NCI-H2081 treated with DMSO at 0.1 percent for 48 hours (cell line): ENCODE data around the gene COL23A1.
"Not testable (repeated sequence)": the region's sequence is repeated elsewhere in the genome, so short reads cannot be mapped to it uniquely, and the experiment has no call there.

Source experiments
- DNase-seq: peaks from one replicate; lab custom pipeline; 2025; lab: John Stamatoyannopoulos, UW

COL23A1 gene

GRCh38 chr5:178588769-178589168 lies 1.4 kb downstream of the COL23A1 start:
- DNase-seq = no peak

DNA sequence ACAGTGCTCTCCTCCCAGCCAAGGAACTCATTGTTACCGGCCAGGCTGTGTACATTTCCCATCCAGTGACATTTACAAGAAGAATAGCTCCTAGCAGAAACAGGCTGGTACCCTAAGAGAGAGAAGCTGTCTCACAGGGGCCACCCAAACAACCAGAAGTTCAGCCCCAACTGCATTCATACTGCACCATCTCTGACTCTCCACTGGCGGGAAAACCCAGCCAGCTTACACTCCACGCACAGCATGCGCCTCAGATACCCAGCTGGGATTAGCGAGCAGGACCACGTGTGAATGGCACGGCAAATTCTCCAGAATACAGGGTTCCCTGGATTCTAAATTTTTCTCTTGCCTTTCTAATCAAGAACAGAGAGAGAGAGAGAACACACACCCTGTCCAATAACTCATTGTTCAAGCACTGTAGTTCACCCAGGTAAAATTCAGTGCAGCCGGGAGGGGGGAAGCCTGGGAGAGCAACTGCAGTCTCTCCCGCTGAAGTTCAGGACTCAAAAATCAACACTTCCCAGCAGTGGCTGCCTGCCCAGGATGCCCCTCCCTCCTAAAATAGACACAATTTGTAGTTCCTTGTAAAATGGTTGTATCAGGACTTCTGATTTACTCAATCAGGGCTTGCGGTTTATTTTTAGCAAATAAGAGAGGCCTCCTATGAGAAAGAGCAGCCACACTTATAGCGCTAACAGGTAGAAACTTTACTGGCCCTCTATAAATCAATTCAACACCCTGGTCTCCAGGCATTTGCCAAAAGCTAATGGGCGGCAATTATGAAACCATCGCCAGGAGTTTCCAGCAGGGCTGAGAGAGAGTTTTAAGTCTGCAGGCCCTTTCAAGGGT lies 2.2 kb downstream of the COL23A1 start:
- DNase-seq = no peak

- DNase-seq = no peak
These were observed 3.8 kb downstream of the COL23A1 start for GRCh38 chr5:178586396-178586795.

- DNase-seq = not testable (repeated sequence)
These were observed 4.8 kb downstream of the COL23A1 start for GRCh38 chr5:178585421-178585820.

DNA sequence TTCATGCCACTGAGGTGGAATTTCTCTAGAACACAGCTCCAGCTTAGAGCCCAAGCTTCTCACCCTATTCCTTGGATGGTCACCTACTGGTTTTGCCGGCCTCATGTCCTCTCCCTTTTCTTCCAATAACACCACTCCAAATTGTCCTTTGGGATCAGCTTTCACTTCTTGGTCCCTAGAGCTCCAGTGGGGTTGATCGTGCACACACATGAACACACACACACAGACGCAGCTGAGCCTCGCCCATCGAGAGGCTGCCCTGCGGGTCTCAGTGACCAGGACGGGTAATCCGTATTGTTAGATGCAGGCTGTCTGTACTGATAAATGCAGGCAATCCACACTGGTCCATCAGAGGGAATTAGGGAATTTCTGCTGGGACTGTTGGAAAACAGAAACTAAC lies 6.9 kb downstream of the COL23A1 start:
- no peak for DNase-seq

DNA sequence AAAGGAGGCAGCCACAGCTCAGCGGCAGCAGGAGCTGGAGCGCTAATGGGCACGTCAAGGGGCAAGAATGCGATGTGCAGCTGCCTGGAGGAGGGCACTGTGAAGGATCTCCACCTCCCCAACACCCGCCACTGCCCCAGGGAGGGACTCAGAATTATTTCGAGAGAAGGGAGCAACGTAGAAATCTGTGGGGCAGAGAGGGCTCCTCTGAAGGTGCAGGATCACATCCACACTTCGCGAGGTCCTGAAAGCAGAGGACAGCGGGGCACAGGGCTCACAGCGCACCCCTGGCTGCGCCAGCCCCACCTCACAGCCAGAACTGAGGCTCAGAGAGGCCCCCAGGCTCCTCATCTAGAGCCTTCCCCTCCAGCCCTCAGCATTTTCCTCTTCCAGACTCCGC lies 7.9 kb downstream of the COL23A1 start:
- DNase-seq = no peak

DNA sequence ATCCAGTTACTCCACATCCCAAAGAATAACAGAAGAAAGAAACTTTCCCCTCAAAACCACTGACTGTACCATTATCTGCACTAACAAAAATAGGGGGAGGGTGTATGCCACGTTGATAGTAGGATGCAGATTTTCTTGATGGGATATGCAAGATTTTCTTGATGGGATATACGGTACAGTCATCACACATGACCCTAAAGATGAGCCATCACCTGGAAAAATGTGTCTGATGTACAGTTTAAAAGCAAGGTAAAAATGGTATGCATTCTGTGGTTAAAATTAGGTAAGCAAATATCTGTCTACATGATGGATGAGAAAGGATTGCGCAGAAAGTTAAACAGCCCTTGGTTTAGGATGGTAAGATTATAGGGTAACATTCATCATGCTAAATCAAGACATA lies 8.6 kb downstream of the COL23A1 start:
- DNase-seq = no peak

GRCh38 chr5:178580271-178580955 lies 9.8 kb downstream of the COL23A1 start:
- DNase-seq = no peak

GRCh38 chr5:178577944-178578343 lies 12.2 kb downstream of the COL23A1 start:
- DNase-seq = no peak

DNA sequence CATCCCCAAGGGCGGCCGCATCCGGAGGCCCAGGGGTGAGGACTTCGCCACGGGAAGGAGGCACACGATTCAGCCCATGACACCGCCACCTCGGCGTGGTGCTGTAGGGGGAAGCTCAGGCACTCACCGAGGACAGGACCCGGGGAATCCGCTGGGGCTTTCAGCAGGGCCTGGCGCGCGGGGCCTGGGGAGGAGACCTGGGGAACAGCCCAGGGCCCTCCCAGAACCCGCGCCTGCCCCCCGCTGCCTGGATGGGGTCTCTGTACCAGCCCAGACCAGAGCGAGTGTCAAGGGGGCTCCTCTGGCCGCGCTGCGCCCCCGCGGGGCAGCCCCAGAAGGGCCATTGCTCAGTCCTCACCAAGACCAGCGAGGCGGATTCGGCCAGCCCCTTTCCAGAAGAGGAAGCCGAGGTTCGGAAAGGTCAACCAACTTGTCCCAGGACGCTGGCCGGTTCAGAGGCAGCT lies 12.8 kb downstream of the COL23A1 start:
- DNase-seq = no peak

- no peak for DNase-seq
These were observed 13.4 kb downstream of the COL23A1 start for GRCh38 chr5:178576591-178577351.

GRCh38 chr5:178573216-178573615 lies 17.0 kb downstream of the COL23A1 start:
- DNase-seq = no peak

GRCh38 chr5:178572617-178573016 lies 17.6 kb downstream of the COL23A1 start:
- no peak for DNase-seq

DNA sequence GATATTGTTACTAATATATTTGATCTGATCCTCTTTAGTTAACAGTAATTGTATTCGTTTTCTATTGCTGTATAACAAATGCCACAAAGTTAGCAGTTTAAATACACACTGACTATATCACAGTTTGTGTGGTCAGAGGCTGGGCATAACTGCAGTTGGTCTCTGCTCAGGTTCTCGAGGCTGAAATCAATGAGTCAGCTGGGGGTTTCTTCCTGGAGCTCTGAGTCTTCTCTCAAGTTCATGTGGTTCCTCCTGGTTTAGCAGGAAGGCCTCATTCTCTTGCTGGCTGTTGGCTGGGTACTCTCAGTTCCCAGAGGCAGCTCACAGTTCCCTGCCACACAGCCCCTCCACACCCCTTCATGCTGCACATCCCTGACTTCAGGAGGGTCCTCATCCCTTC lies 20.7 kb downstream of the COL23A1 start:
- DNase-seq = no peak

- DNase-seq = no peak
These were observed 25.2 kb downstream of the COL23A1 start for GRCh38 chr5:178564811-178565550.

DNA sequence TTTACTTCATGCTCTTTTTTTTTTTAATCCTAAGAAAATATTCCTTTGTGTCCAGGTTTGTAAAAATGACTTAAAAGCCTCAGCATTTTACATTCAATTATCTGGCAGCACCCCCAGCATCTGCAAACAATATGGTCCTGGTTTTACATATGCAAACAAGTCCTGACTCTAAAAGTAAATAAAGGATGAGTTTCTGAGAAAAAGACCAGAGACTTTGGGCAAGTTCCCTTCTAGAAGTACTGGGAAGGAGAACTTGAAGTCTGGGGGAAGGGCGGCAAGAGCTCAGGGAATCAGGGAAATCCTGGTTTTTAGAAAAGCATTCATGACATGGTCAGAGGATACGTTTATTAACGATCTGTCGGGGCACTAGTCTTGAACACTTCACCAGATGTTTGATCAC lies 25.8 kb downstream of the COL23A1 start:
- DNase-seq = no peak

- no peak for DNase-seq
These were observed 26.6 kb downstream of the COL23A1 start for GRCh38 chr5:178563621-178564020.

GRCh38 chr5:178561746-178562264 lies 28.4 kb downstream of the COL23A1 start:
- DNase-seq = no peak

DNA sequence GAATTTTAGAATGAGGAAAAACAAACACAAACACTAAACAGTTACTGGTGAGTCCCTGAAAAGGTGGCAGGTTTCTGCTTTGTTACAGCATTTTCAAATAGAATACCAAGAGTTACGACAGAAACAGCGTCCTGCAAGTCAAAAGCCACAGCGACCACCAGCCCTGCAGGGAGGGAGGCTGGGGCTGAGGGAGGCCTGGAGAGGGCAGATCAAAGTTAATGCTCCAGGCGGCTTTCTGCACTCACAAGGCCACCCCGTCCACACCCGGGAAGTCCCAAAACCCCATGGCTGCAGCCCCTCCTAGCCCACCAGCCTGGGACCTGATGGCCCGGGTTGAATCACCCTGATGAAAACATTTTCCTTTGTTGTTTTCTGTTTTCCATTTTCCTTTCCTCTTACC lies 29.3 kb downstream of the COL23A1 start:
- DNase-seq = no peak

- no peak for DNase-seq
These were observed 32.8 kb downstream of the COL23A1 start for GRCh38 chr5:178557416-178557815.

DNA sequence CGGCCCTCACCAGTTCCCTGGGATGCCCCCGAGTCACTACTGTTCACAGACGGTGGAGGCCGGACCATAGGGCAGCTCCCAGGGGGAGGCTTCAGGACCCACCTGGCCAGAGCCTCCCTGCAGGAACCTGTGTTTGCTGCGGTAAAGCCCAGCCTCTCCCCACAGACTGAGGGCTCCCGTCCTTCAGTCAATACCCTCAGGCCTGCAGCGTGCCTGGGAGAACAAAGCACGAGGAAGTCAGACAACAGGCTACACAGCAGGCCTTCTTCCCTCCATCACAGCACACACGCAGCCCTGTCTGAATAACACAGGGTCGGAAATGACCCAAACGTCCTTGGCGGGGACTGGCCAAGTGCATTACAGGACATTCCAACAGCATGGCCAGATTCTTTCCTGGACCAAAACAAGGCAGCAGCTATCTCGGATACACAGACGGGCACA lies 34.4 kb downstream of the COL23A1 start:
- DNase-seq = no peak

DNA sequence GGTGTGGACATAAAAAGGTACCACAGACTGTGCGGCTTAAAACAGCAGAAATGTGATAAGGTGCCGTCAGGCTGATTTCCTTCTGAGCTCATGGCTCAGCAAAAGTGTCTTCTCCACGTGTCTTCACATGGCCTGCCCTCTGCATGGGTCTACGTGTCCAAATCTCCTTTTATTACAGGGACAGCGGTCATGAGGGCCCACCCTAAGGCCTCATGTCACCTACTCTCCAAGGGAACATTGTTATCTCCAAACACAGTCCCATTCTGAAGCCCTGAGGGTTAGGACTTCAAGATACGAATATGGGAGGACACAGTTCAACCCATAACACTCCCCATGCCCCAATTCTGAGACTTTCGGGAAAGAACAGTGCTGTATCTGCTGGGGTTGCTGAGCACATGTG lies 35.2 kb downstream of the COL23A1 start:
- DNase-seq = no peak
